HepG2 (cell line): Measurements from ENCODE around the gene FAM90A1. TPM values are rescaled to one million over a fixed set of nuclear protein-coding genes. Genes with fewer than 3 reads are reported as not detected.
"Not testable (repeated sequence)": the region's sequence is repeated elsewhere in the genome, so short reads cannot be mapped to it uniquely, and the experiment has no call there.

Source experiments
- ATAC-seq: fragments of 200-7000 bp; cut with Tn5 transposase; 3 replicates; pipeline ENCODE4 v1.9.1; 2020; ENCODE audit warnings: mild to moderate bottlenecking, moderate library complexity
- BruUV-seq: library from RNA; stranded (reverse); fragments of 400-500 nt; replicated peaks from 2 replicates; lab custom pipeline; 2021; lab: Mats Ljungman, UMichigan
- CTCF ChIA-PET: fragments of 300-600 bp; formaldehyde crosslinking; extraction: SDS; loops from one replicate; lab custom pipeline; 2021; ENCODE audit warnings: low total read pairs, inconsistent platforms, low intra/inter-chr PET ratio; lab: Yijun Ruan, JAX
- POLR2A ChIA-PET: fragments of 350-600 bp; sonication (Branson Sonifier 250); formaldehyde crosslinking; loops from one replicate; lab custom pipeline; 2020; ENCODE audit warnings: antibody characterized with exemption, inconsistent platforms; lab: Yijun Ruan, JAX
- DNase-seq: peaks from one replicate; pipeline ENCODE4 v3.0.0-alpha.2; 2015; ENCODE audit warnings: low spot score
- FAIRE-seq: peaks from 3 replicates; lab custom pipeline; 2011; peaks lifted over from hg19 to GRCh38; lab: Jason Lieb, UNC
- H2AFZ ChIP-seq: one replicate; pipeline ENCODE4 v1.6.1; 2011; ENCODE audit warnings: low read length, inconsistent platforms
- H3K27ac ChIP-seq: fragments of 300-600 bp; 3 replicates; pipeline ENCODE4 v1.8.0; 2011; ENCODE audit warnings: mixed run types, mild to moderate bottlenecking, mixed read lengths, low read length, inconsistent platforms; ENCODE audit not compliant: insufficient read depth; ENCODE audit errors: extremely low read length
- H3K27me3 ChIP-seq, 2 experiments: fragments of 200-600 bp in 1 of 2; 2 replicates in 1 of 2; 3 replicates in 1 of 2; pipeline versions ENCODE4 v1.6.0 to v1.8.0; 2011; ENCODE audit warnings: low read length in 2 of 2, mild to moderate bottlenecking in 2 of 2, moderate library complexity in 2 of 2, inconsistent platforms in 1 of 2; ENCODE audit not compliant: insufficient read depth in 2 of 2, control insufficient read depth in 1 of 2
- H3K36me3 ChIP-seq, 2 experiments: fragments of 200-600 bp in 1 of 2; replicated peaks in 1 of 2; 2 replicates in 1 of 2; 3 replicates in 1 of 2; pipeline versions ENCODE4 v1.5.1 to v1.8.0; 2011; ENCODE audit warnings: low read length in 2 of 2, inconsistent platforms in 1 of 2; ENCODE audit not compliant: insufficient read depth in 2 of 2, control insufficient read depth in 1 of 2
- H3K4me1 ChIP-seq: 2 replicates; pipeline ENCODE4 v1.5.1; 2012; ENCODE audit warnings: low read length, inconsistent platforms; ENCODE audit not compliant: insufficient read depth
- H3K4me2 ChIP-seq: 2 replicates; pipeline ENCODE4 v1.6.0; 2011; ENCODE audit warnings: low read depth, low read length, inconsistent platforms
- H3K4me3 ChIP-seq, 3 experiments: fragments of 200-600 bp in 1 of 3; sonication (generic), shearing (Covaris generic) in 1 of 3; replicated peaks in 1 of 3; 2 replicates each; pipeline ENCODE4 v1.5.1; 2011 to 2016; ENCODE audit warnings: low read length in 3 of 3, inconsistent platforms in 2 of 3, low read depth in 2 of 3, mild to moderate bottlenecking in 2 of 3, control low read depth in 1 of 3, mixed read lengths in 1 of 3; ENCODE audit not compliant: insufficient read depth in 1 of 3
- H3K79me2 ChIP-seq: one replicate; pipeline ENCODE4 v1.6.1; 2011; ENCODE audit warnings: low read length, inconsistent platforms; ENCODE audit not compliant: insufficient read depth
- H3K9ac ChIP-seq: 2 replicates; pipeline ENCODE4 v1.6.0; 2011; ENCODE audit warnings: mild to moderate bottlenecking, low read depth, low read length, inconsistent platforms; ENCODE audit not compliant: insufficient read depth
- H3K9me3 ChIP-seq: 2 replicates; pipeline ENCODE4 v1.5.1; 2012; ENCODE audit warnings: mild to moderate bottlenecking, low read length
- H4K20me1 ChIP-seq: 2 replicates; pipeline ENCODE4 v1.6.0; 2011; ENCODE audit warnings: inconsistent platforms, mild to moderate bottlenecking, low read length, moderate library complexity; ENCODE audit not compliant: insufficient read depth
- NFYB ChIP-seq: sonication (generic); formaldehyde crosslinking; IDR thresholded peaks from 2 replicates; pipeline ENCODE4 v1.4.0; 2020; ENCODE audit warnings: missing genetic modification reagents
- NFYC ChIP-seq: IDR thresholded peaks from 2 replicates; pipeline ENCODE4 v1.6.1; 2016; ENCODE audit warnings: missing genetic modification reagents, missing compliant biosample characterization
- WGBS: methylation state at CpG from one replicate; pipeline ENCODE4 v1.1.6; 2017; ENCODE audit warnings: low lambda C conversion rate; 5-methylcytosine and 5-hydroxymethylcytosine counted together
- in situ Hi-C: cut with HindIII; loops from 2 replicates; pipeline ENCODE4 v1.10.0; 2017; ENCODE audit warnings: low pct_unique_long_range_greater_than_20kb; ENCODE audit not compliant: extremely low pct_ligation_motif_present
- intact Hi-C: fragments of 100-400 bp; cut with micrococcal nuclease; formaldehyde crosslinking; loops from one replicate; pipeline ENCODE4 v1.10.0; 2022; ENCODE audit not compliant: unreplicated experiment
- polyA plus RNA-seq, 8 experiments: library from polyadenylated mRNA; depleted of rRNA in 3 of 8; stranded (reverse) in 7 of 8; unstranded in 1 of 8; fragments of >200 nt; fragmentation: Illumina TruSeq in 4 of 8; extraction: Trizol in 4 of 8; gene quantifications; 2 replicates each; pipeline versions ENCODE4 v1.2.1 to v1.2.3, GENCODE V29; 2011 to 2016; ENCODE audit warnings: low read depth in 4 of 8, missing spikeins in 1 of 8, mixed read lengths in 1 of 8; ENCODE audit not compliant: insufficient read depth in 1 of 8
- total RNA-seq, 5 experiments: library from RNA; depleted of rRNA; stranded (reverse); fragments of >200 nt; fragmentation: Illumina TruSeq; extraction: Trizol; gene quantifications; 2 replicates each; pipeline ENCODE4 v1.2.3, GENCODE V29; 2016; ENCODE audit warnings: low read depth in 1 of 5

Gene FAM90A1
- total and polyA plus RNA-seq, 2 of the 13 experiments (the other 11 are each of a cell fraction or from before 2014, with no cell fraction given) = not detected

DNA sequence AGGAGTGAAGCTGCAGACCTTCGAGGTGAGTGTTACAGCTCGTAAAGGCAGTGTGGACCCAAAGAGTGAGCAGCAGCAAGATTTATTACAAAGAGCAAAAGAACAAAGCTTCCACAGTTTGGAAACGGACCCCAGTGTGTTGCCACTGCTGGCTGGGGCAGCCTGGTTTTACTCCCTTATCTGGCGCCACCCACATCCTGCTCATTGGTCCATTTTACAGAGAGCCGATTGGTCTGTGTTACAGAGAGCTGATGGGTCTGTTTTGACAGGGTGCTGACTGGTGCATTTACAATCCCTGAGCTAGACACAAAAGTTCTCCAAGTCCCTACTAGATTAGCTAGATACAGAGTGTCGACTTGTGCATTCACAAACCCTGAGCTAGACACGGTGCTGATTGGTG lies 24.2 kb upstream of the FAM90A1 start:
- not testable (repeated sequence) for BruUV-seq

DNA sequence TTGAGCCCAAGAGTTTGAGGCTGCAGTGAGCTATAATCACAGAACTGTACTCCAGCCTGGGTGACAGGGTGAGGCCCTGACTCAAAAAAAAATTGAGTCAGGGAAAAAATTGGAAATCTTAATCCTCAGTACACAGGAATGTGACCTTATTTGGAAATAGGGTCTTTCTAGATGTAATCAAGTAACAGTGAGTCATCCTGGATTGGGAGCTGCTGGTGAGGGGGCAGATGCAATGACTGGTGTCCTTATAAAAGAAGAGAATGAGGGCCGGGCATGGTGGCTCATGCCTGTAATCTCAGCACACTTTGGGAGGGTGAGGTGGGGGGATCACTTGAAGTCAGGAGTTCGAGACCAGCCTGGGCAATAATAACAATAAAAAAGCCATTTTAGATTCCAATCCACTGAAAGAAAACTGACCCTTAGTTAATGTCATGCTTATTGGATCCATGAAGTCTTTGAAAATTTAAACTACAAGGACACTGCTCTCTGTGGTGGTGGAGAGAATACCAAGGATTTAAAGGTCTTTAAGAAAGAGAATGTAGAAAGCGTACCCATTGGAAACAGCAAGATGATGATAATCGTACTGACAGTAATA lies 19.6 kb upstream of the FAM90A1 start:
- H3K9ac ChIP-seq, H3K27me3 ChIP-seq, DNase-seq, POLR2A ChIA-PET, H3K4me3 ChIP-seq, H2AFZ ChIP-seq, H3K36me3 ChIP-seq, CTCF ChIA-PET, H3K79me2 ChIP-seq, H3K4me2 ChIP-seq, H3K27ac ChIP-seq, intact Hi-C loops, H3K9me3 ChIP-seq, H3K4me1 ChIP-seq, FAIRE-seq, H4K20me1 ChIP-seq, ATAC-seq, BruUV-seq: not testable (repeated sequence)
- WGBS = 58% methylated on average over 4 of the region's 4 CpGs
- in situ Hi-C loops = loop anchor here (25.0 kb wide), 1 partner anchor 135 kb away; the partner anchor contains the start of gene CLEC4A

More for the DNA sequence above, 24.2 kb upstream of the FAM90A1 start:
- H3K36me3 ChIP-seq, FAIRE-seq, H3K27me3 ChIP-seq, POLR2A ChIA-PET, H3K9ac ChIP-seq, H4K20me1 ChIP-seq, CTCF ChIA-PET, H3K4me3 ChIP-seq, in situ Hi-C loops, ATAC-seq, H3K79me2 ChIP-seq, DNase-seq, H3K4me1 ChIP-seq, intact Hi-C loops, H3K9me3 ChIP-seq, H3K4me2 ChIP-seq, H3K27ac ChIP-seq, H2AFZ ChIP-seq: not testable (repeated sequence)
- 43% methylated on average over 5 of the region's 7 CpGs for WGBS
- TF ChIP-seq NFYC (CRISPR knock-in tag) = 0 out of 2 replicates have a peak, but pooled peaks have one; percentile 17
- TF ChIP-seq NFYB = peak; percentile 37; the same call in 1 of the 2 replicates
